WTC11 (cell line): ENCODE measurements around the gene TTLL12. TPM values are rescaled to one million over a fixed set of nuclear protein-coding genes. Genes with fewer than 3 reads are reported as not detected.

Experiments used
- ATAC-seq: fragments of 200-7000 bp; cut with Tn5 transposase; 2 replicates; pipeline ENCODE4 v1.10.0; 2021; ENCODE audit warnings: mild to moderate bottlenecking, moderate library complexity
- CTCF ChIA-PET: fragments of 300-600 bp; sonication (Branson Sonifier 250); formaldehyde crosslinking; loops from one replicate; lab custom pipeline; 2021; ENCODE audit warnings: antibody characterized with exemption; lab: Charles Lee
- POLR2A ChIA-PET: fragments of 350-600 bp; sonication (Branson Sonifier 250); formaldehyde crosslinking; loops from one replicate; lab custom pipeline; 2021; ENCODE audit warnings: antibody characterized with exemption; lab: Charles Lee
- DNase-seq: peaks from one replicate; pipeline ENCODE4 v3.0.0; 2021; ENCODE audit warnings: low spot score
- H3K27ac Mint-ChIP-seq: 2 replicates; pipeline ENCODE4 v1.8.0; 2021; ENCODE audit warnings: mixed read lengths
- H3K27me3 Mint-ChIP-seq: 2 replicates; pipeline ENCODE4 v1.8.0; 2021; ENCODE audit warnings: low read depth, mild to moderate bottlenecking, moderate library complexity, mixed read lengths
- H3K36me3 Mint-ChIP-seq: 2 replicates; pipeline ENCODE4 v1.8.0; 2021; ENCODE audit warnings: mixed read lengths
- H3K4me1 Mint-ChIP-seq: 2 replicates; pipeline ENCODE4 v1.8.0; 2022; ENCODE audit warnings: mixed read lengths
- H3K4me3 Mint-ChIP-seq: 2 replicates; pipeline ENCODE4 v1.8.0; 2021; ENCODE audit warnings: mild to moderate bottlenecking, moderate library complexity, mixed read lengths
- H3K9me3 Mint-ChIP-seq: 2 replicates; pipeline ENCODE4 v1.8.0; 2021; ENCODE audit warnings: mixed read lengths
- ESRRA ChIP-seq: sonication (generic); formaldehyde crosslinking; IDR thresholded peaks from 2 replicates; pipeline ENCODE4 v1.8.1; 2022; ENCODE audit warnings: mild to moderate bottlenecking, missing genetic modification reagents, borderline replicate concordance
- FOXK1 ChIP-seq: sonication (generic); formaldehyde crosslinking; IDR thresholded peaks from 2 replicates; pipeline ENCODE4 v1.8.0; 2022; ENCODE audit warnings: mild to moderate bottlenecking, moderate library complexity, missing genetic modification reagents
- JUN ChIP-seq: sonication (generic); formaldehyde crosslinking; IDR thresholded peaks from 2 replicates; pipeline ENCODE4 v1.8.0; 2023; ENCODE audit warnings: mild to moderate bottlenecking, missing genetic modification reagents
- NFE2L1 ChIP-seq: sonication (generic); formaldehyde crosslinking; IDR thresholded peaks from 2 replicates; pipeline ENCODE4 v1.8.1; 2023; ENCODE audit warnings: missing genetic modification reagents
- NR1H2 ChIP-seq: sonication (generic); formaldehyde crosslinking; IDR thresholded peaks from 2 replicates; pipeline ENCODE4 v1.9.0; 2021; ENCODE audit warnings: mild to moderate bottlenecking, moderate library complexity, missing genetic modification reagents
- RELA ChIP-seq: sonication (generic); formaldehyde crosslinking; IDR thresholded peaks from 2 replicates; pipeline ENCODE4 v1.8.1; 2022; ENCODE audit warnings: missing genetic modification reagents, mild to moderate bottlenecking, borderline replicate concordance
- SMAD4 ChIP-seq: sonication (generic); formaldehyde crosslinking; IDR thresholded peaks from 2 replicates; pipeline ENCODE4 v1.8.0; 2022; ENCODE audit warnings: mild to moderate bottlenecking, missing genetic modification reagents
- SOX15 ChIP-seq: fragments of 250-450 bp; sonication (Bioruptor Pico); IDR thresholded peaks from 2 replicates; pipeline ENCODE4 v1.9.0; 2021; ENCODE audit warnings: mild to moderate bottlenecking
- TCF7 ChIP-seq: sonication (generic); formaldehyde crosslinking; IDR thresholded peaks from 2 replicates; pipeline ENCODE4 v1.8.0; 2022; ENCODE audit warnings: mild to moderate bottlenecking, low read depth, missing genetic modification reagents, moderate library complexity
- ZBTB21 ChIP-seq: sonication (generic); formaldehyde crosslinking; IDR thresholded peaks from 2 replicates; pipeline ENCODE4 v1.8.1; 2023; ENCODE audit warnings: mild to moderate bottlenecking, missing genetic modification reagents, borderline replicate concordance
- ZNF317 ChIP-seq: sonication (generic); formaldehyde crosslinking; IDR thresholded peaks from 2 replicates; pipeline ENCODE4 v1.8.1; 2023; ENCODE audit warnings: low read depth, mild to moderate bottlenecking, moderate library complexity, missing genetic modification reagents, borderline replicate concordance
- total RNA-seq: library from RNA; stranded (reverse); gene quantifications from 3 replicates; pipeline ENCODE4 v1.2.3, GENCODE V29; 2021
- TF ChIP-seq, protein P1 (sequence below): sonication (generic); formaldehyde crosslinking; IDR thresholded peaks from 2 replicates; pipeline ENCODE4 v1.8.1; 2023; ENCODE audit warnings: mild to moderate bottlenecking, missing genetic modification reagents
- TF ChIP-seq, protein P2 (sequence below): fragments of 200-600 bp; IDR thresholded peaks from 2 replicates; pipeline ENCODE4 v1.8.0; 2022; ENCODE audit warnings: antibody characterized with exemption
- TF ChIP-seq, protein P3 (sequence below): sonication (generic); formaldehyde crosslinking; IDR thresholded peaks from 2 replicates; pipeline ENCODE4 v1.8.1; 2022; ENCODE audit warnings: mild to moderate bottlenecking, missing genetic modification reagents, moderate library complexity, borderline replicate concordance
- TF ChIP-seq, protein P4 (sequence below): sonication (generic); formaldehyde crosslinking; IDR thresholded peaks from 2 replicates; pipeline ENCODE4 v1.8.0; 2022; ENCODE audit warnings: missing genetic modification reagents
- TF ChIP-seq, protein P5 (sequence below): fragments of 250-450 bp; sonication (Bioruptor Pico); IDR thresholded peaks from 2 replicates; pipeline ENCODE4 v1.9.0; 2021; ENCODE audit warnings: mild to moderate bottlenecking
- TF ChIP-seq, protein P6 (sequence below): sonication (generic); formaldehyde crosslinking; IDR thresholded peaks from 2 replicates; pipeline ENCODE4 v1.8.1; 2023; ENCODE audit warnings: mild to moderate bottlenecking, missing genetic modification reagents, moderate library complexity
- TF ChIP-seq, protein P7 (sequence below): sonication (generic); formaldehyde crosslinking; IDR thresholded peaks from 2 replicates; pipeline ENCODE4 v1.8.1; 2022; ENCODE audit warnings: missing genetic modification reagents, borderline replicate concordance
- TF ChIP-seq, protein P8 (sequence below): sonication (generic); formaldehyde crosslinking; IDR thresholded peaks from 2 replicates; pipeline ENCODE4 v1.8.1; 2023; ENCODE audit warnings: mild to moderate bottlenecking, moderate library complexity, missing genetic modification reagents

Gene TTLL12
- total RNA-seq, 1 experiment from 2014 or later, result 134 TPM

DNA sequence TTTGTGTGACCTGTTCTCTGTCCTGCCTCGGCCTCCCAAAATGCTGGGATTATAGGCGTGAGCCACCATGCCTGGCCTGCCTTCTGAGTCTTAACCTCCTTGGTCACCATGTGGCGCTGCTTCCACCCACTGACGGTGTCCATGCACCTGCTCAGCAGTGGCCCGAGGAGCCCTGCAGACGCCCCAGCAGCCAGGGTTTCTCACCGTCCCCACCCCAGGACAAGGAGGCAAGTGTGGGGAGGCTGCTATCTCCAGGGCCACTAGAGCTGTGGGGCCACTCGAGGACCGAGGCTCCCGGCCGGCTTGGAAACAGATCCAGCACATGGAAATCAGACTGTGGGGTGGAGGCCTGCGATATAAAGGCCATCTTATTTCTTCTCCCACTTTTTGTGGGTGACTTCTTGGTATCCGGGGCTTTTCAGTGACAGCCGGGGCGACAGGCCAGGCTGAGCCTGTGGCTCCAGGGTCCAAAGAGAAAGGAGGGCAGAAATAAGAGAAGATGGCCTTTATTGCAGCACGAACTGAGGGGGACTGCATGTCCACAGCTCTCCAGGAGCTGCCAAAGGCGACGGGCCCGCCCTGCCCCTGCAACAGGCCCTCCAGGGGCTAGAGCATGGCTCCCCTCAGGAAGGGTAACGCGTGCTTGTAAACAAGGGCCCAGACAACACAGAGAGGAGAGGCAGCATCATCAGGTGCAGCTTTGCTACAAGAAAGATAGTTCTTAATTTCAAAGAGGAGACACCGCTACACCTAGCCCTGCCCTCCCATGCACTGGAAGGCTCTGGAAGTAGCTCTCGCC is 20.6 kb downstream of the TTLL12 start:
- Mint-ChIP-seq H3K9me3 (no peaks in the 10 kb centered on the region), H3K4me3 (no peak overlapping the region), H3K36me3 (peaks cover 24% of the 10 kb centered on the region), H3K27ac (0 out of 2 replicates have a peak overlapping the region, but pooled peaks have one; percentile 60)
- CTCF ChIA-PET, result no interaction called here
- peak; percentile 19; the same call in 1 of the 2 replicates for ATAC-seq
- no peak for TF ChIP-seq TCF7
- TF ChIP-seq, protein P1, sequence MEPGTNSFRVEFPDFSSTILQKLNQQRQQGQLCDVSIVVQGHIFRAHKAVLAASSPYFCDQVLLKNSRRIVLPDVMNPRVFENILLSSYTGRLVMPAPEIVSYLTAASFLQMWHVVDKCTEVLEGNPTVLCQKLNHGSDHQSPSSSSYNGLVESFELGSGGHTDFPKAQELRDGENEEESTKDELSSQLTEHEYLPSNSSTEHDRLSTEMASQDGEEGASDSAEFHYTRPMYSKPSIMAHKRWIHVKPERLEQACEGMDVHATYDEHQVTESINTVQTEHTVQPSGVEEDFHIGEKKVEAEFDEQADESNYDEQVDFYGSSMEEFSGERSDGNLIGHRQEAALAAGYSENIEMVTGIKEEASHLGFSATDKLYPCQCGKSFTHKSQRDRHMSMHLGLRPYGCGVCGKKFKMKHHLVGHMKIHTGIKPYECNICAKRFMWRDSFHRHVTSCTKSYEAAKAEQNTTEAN (CRISPR knock-in tag), result no peak
- TF ChIP-seq, protein P2, sequence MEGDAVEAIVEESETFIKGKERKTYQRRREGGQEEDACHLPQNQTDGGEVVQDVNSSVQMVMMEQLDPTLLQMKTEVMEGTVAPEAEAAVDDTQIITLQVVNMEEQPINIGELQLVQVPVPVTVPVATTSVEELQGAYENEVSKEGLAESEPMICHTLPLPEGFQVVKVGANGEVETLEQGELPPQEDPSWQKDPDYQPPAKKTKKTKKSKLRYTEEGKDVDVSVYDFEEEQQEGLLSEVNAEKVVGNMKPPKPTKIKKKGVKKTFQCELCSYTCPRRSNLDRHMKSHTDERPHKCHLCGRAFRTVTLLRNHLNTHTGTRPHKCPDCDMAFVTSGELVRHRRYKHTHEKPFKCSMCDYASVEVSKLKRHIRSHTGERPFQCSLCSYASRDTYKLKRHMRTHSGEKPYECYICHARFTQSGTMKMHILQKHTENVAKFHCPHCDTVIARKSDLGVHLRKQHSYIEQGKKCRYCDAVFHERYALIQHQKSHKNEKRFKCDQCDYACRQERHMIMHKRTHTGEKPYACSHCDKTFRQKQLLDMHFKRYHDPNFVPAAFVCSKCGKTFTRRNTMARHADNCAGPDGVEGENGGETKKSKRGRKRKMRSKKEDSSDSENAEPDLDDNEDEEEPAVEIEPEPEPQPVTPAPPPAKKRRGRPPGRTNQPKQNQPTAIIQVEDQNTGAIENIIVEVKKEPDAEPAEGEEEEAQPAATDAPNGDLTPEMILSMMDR, result no peak
- TF ChIP-seq SOX15, result no peak
- TF ChIP-seq, protein P3, sequence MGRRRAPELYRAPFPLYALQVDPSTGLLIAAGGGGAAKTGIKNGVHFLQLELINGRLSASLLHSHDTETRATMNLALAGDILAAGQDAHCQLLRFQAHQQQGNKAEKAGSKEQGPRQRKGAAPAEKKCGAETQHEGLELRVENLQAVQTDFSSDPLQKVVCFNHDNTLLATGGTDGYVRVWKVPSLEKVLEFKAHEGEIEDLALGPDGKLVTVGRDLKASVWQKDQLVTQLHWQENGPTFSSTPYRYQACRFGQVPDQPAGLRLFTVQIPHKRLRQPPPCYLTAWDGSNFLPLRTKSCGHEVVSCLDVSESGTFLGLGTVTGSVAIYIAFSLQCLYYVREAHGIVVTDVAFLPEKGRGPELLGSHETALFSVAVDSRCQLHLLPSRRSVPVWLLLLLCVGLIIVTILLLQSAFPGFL (CRISPR knock-in tag), result no peak
- TF ChIP-seq, protein P4, sequence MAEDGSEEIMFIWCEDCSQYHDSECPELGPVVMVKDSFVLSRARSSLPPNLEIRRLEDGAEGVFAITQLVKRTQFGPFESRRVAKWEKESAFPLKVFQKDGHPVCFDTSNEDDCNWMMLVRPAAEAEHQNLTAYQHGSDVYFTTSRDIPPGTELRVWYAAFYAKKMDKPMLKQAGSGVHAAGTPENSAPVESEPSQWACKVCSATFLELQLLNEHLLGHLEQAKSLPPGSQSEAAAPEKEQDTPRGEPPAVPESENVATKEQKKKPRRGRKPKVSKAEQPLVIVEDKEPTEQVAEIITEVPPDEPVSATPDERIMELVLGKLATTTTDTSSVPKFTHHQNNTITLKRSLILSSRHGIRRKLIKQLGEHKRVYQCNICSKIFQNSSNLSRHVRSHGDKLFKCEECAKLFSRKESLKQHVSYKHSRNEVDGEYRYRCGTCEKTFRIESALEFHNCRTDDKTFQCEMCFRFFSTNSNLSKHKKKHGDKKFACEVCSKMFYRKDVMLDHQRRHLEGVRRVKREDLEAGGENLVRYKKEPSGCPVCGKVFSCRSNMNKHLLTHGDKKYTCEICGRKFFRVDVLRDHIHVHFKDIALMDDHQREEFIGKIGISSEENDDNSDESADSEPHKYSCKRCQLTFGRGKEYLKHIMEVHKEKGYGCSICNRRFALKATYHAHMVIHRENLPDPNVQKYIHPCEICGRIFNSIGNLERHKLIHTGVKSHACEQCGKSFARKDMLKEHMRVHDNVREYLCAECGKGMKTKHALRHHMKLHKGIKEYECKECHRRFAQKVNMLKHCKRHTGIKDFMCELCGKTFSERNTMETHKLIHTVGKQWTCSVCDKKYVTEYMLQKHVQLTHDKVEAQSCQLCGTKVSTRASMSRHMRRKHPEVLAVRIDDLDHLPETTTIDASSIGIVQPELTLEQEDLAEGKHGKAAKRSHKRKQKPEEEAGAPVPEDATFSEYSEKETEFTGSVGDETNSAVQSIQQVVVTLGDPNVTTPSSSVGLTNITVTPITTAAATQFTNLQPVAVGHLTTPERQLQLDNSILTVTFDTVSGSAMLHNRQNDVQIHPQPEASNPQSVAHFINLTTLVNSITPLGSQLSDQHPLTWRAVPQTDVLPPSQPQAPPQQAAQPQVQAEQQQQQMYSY (CRISPR knock-in tag), result no peak
- TF ChIP-seq, protein P5, sequence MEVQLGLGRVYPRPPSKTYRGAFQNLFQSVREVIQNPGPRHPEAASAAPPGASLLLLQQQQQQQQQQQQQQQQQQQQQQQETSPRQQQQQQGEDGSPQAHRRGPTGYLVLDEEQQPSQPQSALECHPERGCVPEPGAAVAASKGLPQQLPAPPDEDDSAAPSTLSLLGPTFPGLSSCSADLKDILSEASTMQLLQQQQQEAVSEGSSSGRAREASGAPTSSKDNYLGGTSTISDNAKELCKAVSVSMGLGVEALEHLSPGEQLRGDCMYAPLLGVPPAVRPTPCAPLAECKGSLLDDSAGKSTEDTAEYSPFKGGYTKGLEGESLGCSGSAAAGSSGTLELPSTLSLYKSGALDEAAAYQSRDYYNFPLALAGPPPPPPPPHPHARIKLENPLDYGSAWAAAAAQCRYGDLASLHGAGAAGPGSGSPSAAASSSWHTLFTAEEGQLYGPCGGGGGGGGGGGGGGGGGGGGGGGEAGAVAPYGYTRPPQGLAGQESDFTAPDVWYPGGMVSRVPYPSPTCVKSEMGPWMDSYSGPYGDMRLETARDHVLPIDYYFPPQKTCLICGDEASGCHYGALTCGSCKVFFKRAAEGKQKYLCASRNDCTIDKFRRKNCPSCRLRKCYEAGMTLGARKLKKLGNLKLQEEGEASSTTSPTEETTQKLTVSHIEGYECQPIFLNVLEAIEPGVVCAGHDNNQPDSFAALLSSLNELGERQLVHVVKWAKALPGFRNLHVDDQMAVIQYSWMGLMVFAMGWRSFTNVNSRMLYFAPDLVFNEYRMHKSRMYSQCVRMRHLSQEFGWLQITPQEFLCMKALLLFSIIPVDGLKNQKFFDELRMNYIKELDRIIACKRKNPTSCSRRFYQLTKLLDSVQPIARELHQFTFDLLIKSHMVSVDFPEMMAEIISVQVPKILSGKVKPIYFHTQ (CRISPR knock-in tag), result no peak
- no peak for TF ChIP-seq ESRRA
- no peak for TF ChIP-seq JUN (CRISPR knock-in tag)
- TF ChIP-seq RELA (CRISPR knock-in tag), result no peak
- TF ChIP-seq, protein P6, sequence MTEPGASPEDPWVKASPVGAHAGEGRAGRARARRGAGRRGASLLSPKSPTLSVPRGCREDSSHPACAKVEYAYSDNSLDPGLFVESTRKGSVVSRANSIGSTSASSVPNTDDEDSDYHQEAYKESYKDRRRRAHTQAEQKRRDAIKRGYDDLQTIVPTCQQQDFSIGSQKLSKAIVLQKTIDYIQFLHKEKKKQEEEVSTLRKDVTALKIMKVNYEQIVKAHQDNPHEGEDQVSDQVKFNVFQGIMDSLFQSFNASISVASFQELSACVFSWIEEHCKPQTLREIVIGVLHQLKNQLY (CRISPR knock-in tag), result no peak
- TF ChIP-seq ZNF317 (CRISPR knock-in tag), result no peak
- TF ChIP-seq ZBTB21 (CRISPR knock-in tag), result no peak
- TF ChIP-seq NR1H2 (CRISPR knock-in tag), result no peak
- no peak for TF ChIP-seq SMAD4
- TF ChIP-seq, protein P7, sequence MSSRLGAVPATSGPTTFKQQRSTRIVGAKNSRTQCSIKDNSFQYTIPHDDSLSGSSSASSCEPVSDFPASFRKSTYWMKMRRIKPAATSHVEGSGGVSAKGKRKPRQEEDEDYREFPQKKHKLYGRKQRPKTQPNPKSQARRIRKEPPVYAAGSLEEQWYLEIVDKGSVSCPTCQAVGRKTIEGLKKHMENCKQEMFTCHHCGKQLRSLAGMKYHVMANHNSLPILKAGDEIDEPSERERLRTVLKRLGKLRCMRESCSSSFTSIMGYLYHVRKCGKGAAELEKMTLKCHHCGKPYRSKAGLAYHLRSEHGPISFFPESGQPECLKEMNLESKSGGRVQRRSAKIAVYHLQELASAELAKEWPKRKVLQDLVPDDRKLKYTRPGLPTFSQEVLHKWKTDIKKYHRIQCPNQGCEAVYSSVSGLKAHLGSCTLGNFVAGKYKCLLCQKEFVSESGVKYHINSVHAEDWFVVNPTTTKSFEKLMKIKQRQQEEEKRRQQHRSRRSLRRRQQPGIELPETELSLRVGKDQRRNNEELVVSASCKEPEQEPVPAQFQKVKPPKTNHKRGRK, result no peak
- no peak for TF ChIP-seq NFE2L1 (CRISPR knock-in tag)
- TF ChIP-seq, protein P8, sequence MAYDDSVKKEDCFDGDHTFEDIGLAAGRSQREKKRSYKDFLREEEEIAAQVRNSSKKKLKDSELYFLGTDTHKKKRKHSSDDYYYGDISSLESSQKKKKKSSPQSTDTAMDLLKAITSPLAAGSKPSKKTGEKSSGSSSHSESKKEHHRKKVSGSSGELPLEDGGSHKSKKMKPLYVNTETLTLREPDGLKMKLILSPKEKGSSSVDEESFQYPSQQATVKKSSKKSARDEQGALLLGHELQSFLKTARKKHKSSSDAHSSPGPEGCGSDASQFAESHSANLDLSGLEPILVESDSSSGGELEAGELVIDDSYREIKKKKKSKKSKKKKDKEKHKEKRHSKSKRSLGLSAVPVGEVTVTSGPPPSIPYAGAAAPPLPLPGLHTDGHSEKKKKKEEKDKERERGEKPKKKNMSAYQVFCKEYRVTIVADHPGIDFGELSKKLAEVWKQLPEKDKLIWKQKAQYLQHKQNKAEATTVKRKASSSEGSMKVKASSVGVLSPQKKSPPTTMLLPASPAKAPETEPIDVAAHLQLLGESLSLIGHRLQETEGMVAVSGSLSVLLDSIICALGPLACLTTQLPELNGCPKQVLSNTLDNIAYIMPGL, result no peak
- TF ChIP-seq FOXK1 (CRISPR knock-in tag), result no peak
- TF ChIP-seq, all 79 proteins: peak for 0
- no peaks in the 10 kb centered on the region for H3K27me3 Mint-ChIP-seq
- no peaks in the 10 kb centered on the region for H3K4me1 Mint-ChIP-seq
- no peak for DNase-seq
- POLR2A ChIA-PET, result interaction anchor here (0.9 kb wide), 1 partner anchor 20 kb away, joined by 3 read pairs; no protein-coding TSS in a partner anchor
